K562 (cell line): ENCODE measurements around the gene KCNQ4. TPM values are rescaled to one million over a fixed set of nuclear protein-coding genes. Genes with fewer than 3 reads are reported as not detected.

Source experiments
- CTBP1 ChIP-seq: fragments of 450-650 bp; IDR thresholded peaks from 2 replicates; pipeline ENCODE4 v1.6.1; 2016; ENCODE audit warnings: borderline replicate concordance
- DPF2 ChIP-seq: fragments of 450-650 bp; IDR thresholded peaks from 2 replicates; pipeline ENCODE4 v1.6.1; 2016
- ETS1 ChIP-seq: conservative IDR thresholded peaks from 2 replicates; pipeline ENCODE4 v1.6.1; 2011; ENCODE audit warnings: low read depth, mild to moderate bottlenecking, low read length; ENCODE audit not compliant: control insufficient read depth
- ETV6 ChIP-seq, 3 experiments: fragments of 150-350 bp in 1 of 3; sonication (generic) in 1 of 3; formaldehyde crosslinking in 1 of 3; IDR thresholded peaks; 2 replicates each; pipeline versions ENCODE4 v1.6.1 to v1.8.0; 2014 to 2022; ENCODE audit warnings: borderline replicate concordance in 2 of 3, low read depth in 2 of 3, antibody characterized with exemption in 1 of 3, low read length in 1 of 3, mild to moderate bottlenecking in 1 of 3, missing genetic modification reagents in 1 of 3
- FOXJ3 ChIP-seq: sonication (generic); formaldehyde crosslinking; IDR thresholded peaks from 2 replicates; pipeline ENCODE4 v1.4.0; 2020; ENCODE audit warnings: mild to moderate bottlenecking, missing genetic modification reagents
- HDAC1 ChIP-seq, 2 experiments: fragments of 450-650 bp; IDR thresholded peaks; 2 replicates each; pipeline ENCODE4 v1.6.1; 2016 to 2017; ENCODE audit warnings: inconsistent platforms in 1 of 2, mild to moderate bottlenecking in 1 of 2, moderate library complexity in 1 of 2
- JUNB ChIP-seq: fragments of 450-650 bp; formaldehyde crosslinking; conservative IDR thresholded peaks from 2 replicates; pipeline ENCODE4 v1.4.0; 2020; ENCODE audit warnings: mild to moderate bottlenecking
- PHF21A ChIP-seq: fragments of 450-650 bp; IDR thresholded peaks from 2 replicates; pipeline ENCODE4 v1.6.1; 2017; ENCODE audit warnings: low read depth, borderline replicate concordance
- POLR2A ChIP-seq: fragments of 450-650 bp; conservative IDR thresholded peaks from 2 replicates; pipeline ENCODE4 v1.6.1; 2016
- PRDM10 ChIP-seq: fragments of 450-650 bp; IDR thresholded peaks from 2 replicates; pipeline ENCODE4 v1.6.1; 2018; ENCODE audit not compliant: partially characterized antibody
- TBP ChIP-seq: optimal IDR thresholded peaks from 2 replicates; pipeline ENCODE3; 2011; ENCODE audit warnings: low read depth, low read length, improper control_type of control experiment
- TCF7 ChIP-seq: sonication (generic); IDR thresholded peaks from 2 replicates; pipeline ENCODE4 v1.6.1; 2016; ENCODE audit warnings: antibody characterized with exemption, borderline replicate concordance
- TSC22D4 ChIP-seq: fragments of 450-650 bp; IDR thresholded peaks from 2 replicates; pipeline ENCODE4 v1.6.1; 2016; ENCODE audit warnings: missing genetic modification characterization, missing biosample characterization, control low read depth
- XRCC5 ChIP-seq: fragments of 200-400 bp; formaldehyde crosslinking; IDR thresholded peaks from 2 replicates; pipeline ENCODE4 v1.6.1; 2017; ENCODE audit warnings: low read depth, mild to moderate bottlenecking, low read length
- YBX1 ChIP-seq: fragments of 450-650 bp; IDR thresholded peaks from 2 replicates; pipeline ENCODE4 v1.7.1; 2016; ENCODE audit warnings: mild to moderate bottlenecking
- ZNF121 ChIP-seq: sonication (generic); formaldehyde crosslinking; conservative IDR thresholded peaks from 2 replicates; pipeline ENCODE4 v1.8.0; 2022; ENCODE audit warnings: missing genetic modification reagents
- ZNF717 ChIP-seq: fragments of 250-450 bp; sonication (Bioruptor Pico); IDR thresholded peaks from 2 replicates; pipeline ENCODE4 v1.5.0; 2021
- ZNF79 ChIP-seq: fragments of 250-450 bp; sonication (Bioruptor Pico); IDR thresholded peaks from 2 replicates; pipeline ENCODE4 v1.4.0; 2020; ENCODE audit warnings: low read depth, mild to moderate bottlenecking, moderate library complexity
- polyA plus RNA-seq, 8 experiments: library from polyadenylated mRNA; depleted of rRNA in 4 of 8; stranded (reverse) in 5 of 8; unstranded in 3 of 8; fragments of >200 nt; fragmentation: Nextera tagmentation in 2 of 8; fragmentation: Illumina TruSeq in 1 of 8; extraction: Ambion mirVana in 2 of 8; extraction: Trizol in 1 of 8; gene quantifications; 2 replicates each; pipeline versions ENCODE4 v1.2.1 to v1.2.3, GENCODE V29; 2011 to 2014; ENCODE audit warnings: inconsistent platforms in 1 of 8, missing spikeins in 1 of 8
- total RNA-seq, 7 experiments: library from RNA; depleted of rRNA in 6 of 7; stranded (reverse); fragments of >200 nt in 6 of 7; fragmentation: Illumina TruSeq in 2 of 7; extraction: Trizol in 2 of 7; gene quantifications; 2 replicates each; pipeline versions ENCODE4 v1.2.1 to v1.2.3, GENCODE V29; 2011 to 2021; ENCODE audit warnings: low replicate concordance in 1 of 7

Gene KCNQ4
- total and polyA plus RNA-seq, 9 of the 15 experiments (the other 6 are each of a cell fraction or from before 2014, with no cell fraction given), result 0.07 to 4.1 (median 0.79) TPM

- TF ChIP-seq PRDM10, result peak; percentile 82
- TF ChIP-seq POLR2A, result peak; percentile 60
- TF ChIP-seq DPF2, result 0 out of 2 replicates have a peak, but pooled peaks have one; percentile 13
- TF ChIP-seq HDAC1 (IDR thresholded peaks at IDR 0.05), result no peak; a peak in 1 of 4 replicates
- no peak for TF ChIP-seq FOXJ3 (CRISPR knock-in tag)
- no peak for TF ChIP-seq JUNB (CRISPR knock-in tag)
- TF ChIP-seq CTBP1, result peak; percentile 70; the same call in 1 of the 2 replicates
- TF ChIP-seq ZNF717 (CRISPR knock-in tag), result no peak
- no peak for TF ChIP-seq ETV6 (IDR thresholded peaks at IDR 0.05; ENCODE audit: borderline replicate concordance in 1 of 2, low read depth in 2 of 2, low read length in 1 of 2)
- TF ChIP-seq ETV6 (CRISPR knock-in tag; IDR thresholded peaks at IDR 0.05; ENCODE audit: borderline replicate concordance), result no peak
- TF ChIP-seq TBP, result peak; percentile 92
- no peak for TF ChIP-seq TSC22D4 (tag)
- 0 out of 2 replicates have a peak, but pooled peaks have one; percentile 27 for TF ChIP-seq XRCC5
- no peak for TF ChIP-seq TCF7
- no peak for TF ChIP-seq ZNF79 (CRISPR knock-in tag)
- TF ChIP-seq YBX1, result no peak
- peak; percentile 42; the same call in 1 of the 2 replicates for TF ChIP-seq ZNF121 (CRISPR knock-in tag)
- no peak for TF ChIP-seq PHF21A
- 0 out of 2 replicates have a peak, but pooled peaks have one; percentile 16 for TF ChIP-seq ETS1
Observed at GRCh38 chr1:40862008-40862863, 78.6 kb downstream of the KCNQ4 start, which contains the start of gene CITED4 (continued).
